Ovary (tissue), 9 donors: ENCODE measurements around the gene EFNA4. TPM values are rescaled to one million over a fixed set of nuclear protein-coding genes. Genes with fewer than 3 reads are reported as not detected.

Experiments used
- DNase-seq, 5 donors: peaks; one replicate each; pipeline ENCODE4 v3.0.0-alpha.2; 2019 to 2020
- H3K27ac ChIP-seq, 2 donors: fragments of 200-600 bp; one replicate each; pipeline versions ENCODE4 v1.5.1 to v1.8.0; 2019 to 2022
- H3K27me3 ChIP-seq: fragments of 200-600 bp; one replicate; pipeline ENCODE4 v1.8.0; 2022
- H3K36me3 ChIP-seq: fragments of 200-600 bp; sonication (generic); one replicate; pipeline ENCODE4 v1.5.1; 2019
- H3K4me1 ChIP-seq: one replicate; pipeline ENCODE4 v1.8.1; 2013; ENCODE audit warnings: mild to moderate bottlenecking, moderate library complexity; ENCODE audit not compliant: insufficient read depth
- H3K4me3 ChIP-seq: fragments of 200-600 bp; sonication (generic); one replicate; pipeline ENCODE4 v1.5.1; 2017
- H3K9me3 ChIP-seq, 2 donors: fragments of 200-600 bp in 1 of 2; sonication (generic) in 1 of 2; one replicate each; pipeline versions ENCODE4 v1.5.1 to v1.8.1; 2013 to 2019; ENCODE audit warnings: mild to moderate bottlenecking in 1 of 2, moderate library complexity in 1 of 2
- EP300 ChIP-seq: sonication (generic); formaldehyde crosslinking; IDR thresholded peaks from one replicate; pipeline ENCODE4 v1.6.1; 2017; ENCODE audit warnings: antibody characterized with exemption
- POLR2A ChIP-seq: fragments of 450-650 bp; IDR thresholded peaks from one replicate; pipeline ENCODE4 v1.6.1; 2017; ENCODE audit warnings: antibody characterized with exemption, mild to moderate bottlenecking, moderate library complexity
- WGBS, 3 donors: extraction: QIAGEN DNeasy Blood & Tissue Kit in 1 of 3; methylation state at CpG; one replicate each; pipeline versions ENCODE4 v1.1.5 to v1.1.7; 2013 to 2017; 5-methylcytosine and 5-hydroxymethylcytosine counted together
- intact Hi-C, 4 donors: fragments of 100-400 bp; cut with DNase I; formaldehyde crosslinking; loops; one replicate each; pipeline versions ENCODE4 v1.11.0 to v1.15.1; 2022 to 2023
- polyA plus RNA-seq, 2 donors: library from polyadenylated mRNA; stranded (reverse); fragments of 200-250 nt in 1 of 2; fragments of 350-450 nt in 1 of 2; fragmentation: Illumina TruSeq in 1 of 2; extraction: RNeasy Lipid Tissue Mini Kit (QIAGEN cat#74804) in 1 of 2; gene quantifications; one replicate each; pipeline ENCODE4 v1.2.3, GENCODE V29; 2013 to 2014
- total RNA-seq, 7 donors: library from RNA; depleted of rRNA in 2 of 7; stranded (reverse); fragments of >200 nt in 2 of 7; fragmentation: NEBNext Ultra II Directional in 3 of 7; extraction: Animal tissue kit (Norgen Biotek cat#: 25700) in 3 of 7; gene quantifications; one replicate each; pipeline versions ENCODE4 v1.1.0 to v1.2.4, GENCODE V29; 2016 to 2023
- TF ChIP-seq, protein P1 (sequence below), 3 donors: fragments of 450-650 bp in 2 of 3; fragments of 200-600 bp in 1 of 3; IDR thresholded peaks; one replicate each; pipeline versions ENCODE4 v1.5.1 to v1.8.0; 2016 to 2022; ENCODE audit warnings: antibody characterized with exemption in 3 of 3, mild to moderate bottlenecking in 1 of 3
- donor health status: DM: no; HTN: no; CAD: no; lungs with moderate emphysema.
- donor health status: DM: no; HTN: no; CAD: no.
- donor health status: Bipolar disorder and iron deficiency.
- donor health status: DM: yes; HTN: yes; CAD: no.
- donor health status: DM: no; HTN: no; CAD: no.
- donor health status: DM: yes; HTN: yes; CAD: no.

EFNA4 gene
- total and polyA plus RNA-seq, 9 donors, result 7.3 to 14.1 (median 10.6) TPM

DNA sequence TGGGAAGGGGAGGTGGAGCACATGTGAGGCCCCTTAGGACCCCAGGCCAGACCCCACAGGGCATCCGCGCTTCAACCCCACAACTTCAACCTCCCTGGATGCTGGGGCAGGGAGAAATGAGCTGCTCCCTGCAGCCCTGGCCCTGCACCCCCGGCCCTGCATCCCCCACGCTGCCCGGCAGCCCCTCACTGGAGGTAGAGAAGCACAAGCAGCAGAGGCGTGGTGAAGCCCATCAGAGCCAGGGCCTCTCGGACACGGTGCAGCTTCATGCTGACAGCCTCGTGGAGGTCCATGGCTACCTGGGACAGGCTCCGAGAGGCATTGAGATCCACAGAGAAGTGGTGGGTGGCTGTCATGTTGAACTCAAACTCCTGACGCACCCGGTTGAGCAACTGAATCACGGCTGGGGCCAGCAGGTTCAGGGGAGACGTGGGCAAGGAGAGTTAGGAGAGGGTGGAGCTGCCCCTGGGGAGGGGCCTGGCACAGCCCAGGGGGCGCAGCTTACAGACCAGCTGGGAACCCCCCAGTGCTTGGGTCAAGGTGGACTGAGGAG, 33.2 kb upstream of the EFNA4 start:
- H3K4me3 ChIP-seq, result no peak overlapping the region
- intact Hi-C loops, result no loop called here
- no peaks in the 10 kb centered on the region for H3K36me3 ChIP-seq
- H3K27me3 ChIP-seq, result no peaks in the 10 kb centered on the region
- TF ChIP-seq POLR2A (no peak), EP300 (no peak)
- TF ChIP-seq, protein P1, sequence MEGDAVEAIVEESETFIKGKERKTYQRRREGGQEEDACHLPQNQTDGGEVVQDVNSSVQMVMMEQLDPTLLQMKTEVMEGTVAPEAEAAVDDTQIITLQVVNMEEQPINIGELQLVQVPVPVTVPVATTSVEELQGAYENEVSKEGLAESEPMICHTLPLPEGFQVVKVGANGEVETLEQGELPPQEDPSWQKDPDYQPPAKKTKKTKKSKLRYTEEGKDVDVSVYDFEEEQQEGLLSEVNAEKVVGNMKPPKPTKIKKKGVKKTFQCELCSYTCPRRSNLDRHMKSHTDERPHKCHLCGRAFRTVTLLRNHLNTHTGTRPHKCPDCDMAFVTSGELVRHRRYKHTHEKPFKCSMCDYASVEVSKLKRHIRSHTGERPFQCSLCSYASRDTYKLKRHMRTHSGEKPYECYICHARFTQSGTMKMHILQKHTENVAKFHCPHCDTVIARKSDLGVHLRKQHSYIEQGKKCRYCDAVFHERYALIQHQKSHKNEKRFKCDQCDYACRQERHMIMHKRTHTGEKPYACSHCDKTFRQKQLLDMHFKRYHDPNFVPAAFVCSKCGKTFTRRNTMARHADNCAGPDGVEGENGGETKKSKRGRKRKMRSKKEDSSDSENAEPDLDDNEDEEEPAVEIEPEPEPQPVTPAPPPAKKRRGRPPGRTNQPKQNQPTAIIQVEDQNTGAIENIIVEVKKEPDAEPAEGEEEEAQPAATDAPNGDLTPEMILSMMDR (IDR thresholded peaks at IDR 0.05), result no peak
- DNase-seq, result no peak
- WGBS, 3 donors, result 82 to 86% (median 86%) methylated on average over 15 of the region's 15 CpGs
- no peaks in the 10 kb centered on the region for H3K4me1 ChIP-seq
- no peaks in the 10 kb centered on the region for H3K9me3 ChIP-seq
- H3K27ac ChIP-seq, result no peak overlapping the region

DNA sequence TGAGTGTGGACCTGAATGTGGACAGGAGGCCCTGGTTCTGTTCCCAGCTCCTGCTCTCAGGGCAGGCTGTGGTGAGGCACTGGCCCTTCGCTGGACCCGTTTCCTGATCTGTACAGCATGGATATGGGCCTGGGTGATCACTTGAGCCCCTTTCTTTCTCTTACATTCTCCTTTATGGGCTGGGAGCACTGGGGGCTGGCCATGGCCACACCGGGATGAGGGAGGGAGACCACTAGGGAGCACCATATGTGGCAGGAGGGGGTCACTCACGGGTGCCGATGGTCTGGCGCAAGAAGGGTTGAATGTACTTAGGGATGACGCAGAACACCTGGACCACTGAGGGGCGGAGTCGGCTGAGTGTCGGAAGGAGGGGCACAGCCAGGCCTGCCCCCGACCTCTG, 32.6 kb upstream of the EFNA4 start:
- no peak overlapping the region for H3K4me3 ChIP-seq
- 67 to 74% (median 73%) methylated on average over 11 of the region's 11 CpGs for WGBS, 3 donors
- DNase-seq, result no peak

DNA sequence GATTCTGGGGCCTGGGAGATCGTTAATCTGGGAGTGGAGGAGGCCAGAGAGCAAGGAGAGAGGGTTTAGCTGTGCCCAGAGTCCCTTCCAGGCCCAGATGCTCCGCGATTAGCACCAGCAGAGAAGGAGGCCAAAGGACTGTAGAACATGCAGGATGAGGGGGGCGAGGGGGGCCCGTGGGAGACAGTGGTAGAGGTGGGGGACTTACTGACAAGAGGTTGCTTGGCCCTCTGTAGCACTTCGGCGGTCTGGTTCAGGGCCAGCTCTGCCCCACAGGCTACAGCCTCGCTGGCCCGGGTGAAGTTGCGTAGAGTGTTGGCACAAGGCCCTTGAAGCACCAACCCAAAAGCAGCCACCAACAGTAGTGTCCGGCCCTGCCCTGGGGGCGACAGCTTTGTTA, 30.7 kb upstream of the EFNA4 start:
- Histone ChIP-seq H3K4me1 (no peaks in the 10 kb centered on the region), H3K9me3 (no peaks in the 10 kb centered on the region), H3K36me3 (no peaks in the 10 kb centered on the region), H3K4me3 (no peak overlapping the region), H3K27ac (no peak overlapping the region), H3K27me3 (no peaks in the 10 kb centered on the region)
- WGBS, 3 donors, result 84 to 88% (median 86%) methylated on average over 12 of the region's 12 CpGs
- DNase-seq, result no peak
- TF ChIP-seq, protein P1 (IDR thresholded peaks at IDR 0.05), result no peak
- no peak for TF ChIP-seq POLR2A
- TF ChIP-seq EP300, result no peak
- intact Hi-C loops, result no loop called here

More for the DNA sequence above, 32.6 kb upstream of the EFNA4 start:
- TF ChIP-seq EP300, result no peak
- no peak for TF ChIP-seq POLR2A
- TF ChIP-seq, protein P1 (IDR thresholded peaks at IDR 0.05), result no peak
- intact Hi-C loops, result no loop called here
- H3K27me3 ChIP-seq, result no peaks in the 10 kb centered on the region
- H3K27ac ChIP-seq, result no peak overlapping the region
- no peaks in the 10 kb centered on the region for H3K36me3 ChIP-seq
- H3K9me3 ChIP-seq, result no peaks in the 10 kb centered on the region
- no peaks in the 10 kb centered on the region for H3K4me1 ChIP-seq

DNA sequence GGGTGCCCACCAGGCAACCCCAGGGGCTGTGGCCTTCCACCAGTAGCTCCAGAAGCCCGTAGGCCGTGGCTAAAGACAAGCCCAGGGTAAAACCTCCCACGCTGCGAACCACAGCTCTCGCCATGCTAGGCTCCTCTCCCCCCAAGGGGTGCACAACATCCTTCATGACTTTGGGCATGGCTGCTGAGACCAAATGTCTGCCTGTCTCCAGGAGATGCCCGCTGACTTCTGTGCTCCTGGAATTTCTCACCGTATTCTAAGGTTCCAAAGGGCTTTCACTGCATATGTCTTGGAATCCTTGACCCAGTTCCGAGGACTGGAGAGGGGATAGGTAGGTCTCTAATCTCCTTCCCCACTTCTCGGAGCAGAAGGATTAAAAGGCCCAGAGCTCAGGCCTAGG, 30.0 kb upstream of the EFNA4 start, which contains the start of the genes DCST1 and DCST2:
Gene DCST1 (plus strand): TSS at position 301 of the 400 bp plus-strand sequence. CDS start 213 bp downstream, outside the sequence.
Gene DCST2 (minus strand): TSS at position 258 of the 400 bp plus-strand sequence. CDS start 80 bp downstream, at position 178.
- DNase-seq, result no peak
- intact Hi-C loops, result no loop called here
- H3K4me3 ChIP-seq, result no peak within 1 kb of the TSS
- no peaks in the 10 kb centered on the region for H3K9me3 ChIP-seq
- no peaks in the 10 kb centered on the region for H3K4me1 ChIP-seq
- H3K36me3 ChIP-seq, result no peaks in the 10 kb centered on the region
- no peak within 1 kb of the TSS for H3K27ac ChIP-seq
- H3K27me3 ChIP-seq, result no peaks in the 10 kb centered on the region
- TF ChIP-seq, protein P1 (IDR thresholded peaks at IDR 0.05), result no peak
- TF ChIP-seq POLR2A (no peak), EP300 (no peak)
- 93 to 98% (median 94%) methylated on average over 8 to 9 of the region's 9 CpGs for WGBS, 3 donors
